ENCODE results near the gene CST3. TPM values are rescaled to one million over a fixed set of nuclear protein-coding genes. Genes with fewer than 3 reads are reported as not detected.

The CST3 gene
- total RNA-seq, 1 donor, result 229 TPM

DNA sequence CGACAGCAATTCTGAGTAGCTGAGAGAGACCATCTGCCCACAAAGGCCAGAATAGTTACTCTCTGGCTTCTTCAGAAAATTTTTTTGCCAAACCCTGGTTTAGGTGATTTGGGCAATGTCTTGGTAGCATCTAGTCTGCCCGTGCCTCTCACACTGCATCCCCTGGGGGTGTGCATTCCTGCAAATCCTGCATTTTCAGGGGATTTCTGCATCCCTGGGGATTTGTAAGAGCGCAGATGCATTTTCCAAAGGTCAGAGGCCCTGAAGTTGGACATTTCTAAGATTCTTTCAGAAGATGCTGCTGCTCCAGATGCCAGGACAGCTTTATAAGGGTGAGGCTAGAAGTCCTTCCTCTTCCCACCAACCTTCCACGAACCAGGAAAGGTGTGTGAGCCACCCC is 36.0 kb downstream of the CST3 start:
- H3K27ac ChIP-seq (ENCODE audit: low read depth, low read length), result no peak overlapping the region
- no peaks in the 10 kb centered on the region for H4K20me1 ChIP-seq (ENCODE audit: insufficient read depth, low read length)
- no peak overlapping the region for H2AFZ ChIP-seq (ENCODE audit: low read length)
- H3K79me2 ChIP-seq (ENCODE audit: insufficient read depth, low read length), result no peaks in the 10 kb centered on the region
- no peak overlapping the region for H3K4me3 ChIP-seq (ENCODE audit: insufficient read depth, low read length)
- H3K36me3 ChIP-seq (ENCODE audit: insufficient read depth, low read length), result no peaks in the 10 kb centered on the region
- TF ChIP-seq, protein P1, sequence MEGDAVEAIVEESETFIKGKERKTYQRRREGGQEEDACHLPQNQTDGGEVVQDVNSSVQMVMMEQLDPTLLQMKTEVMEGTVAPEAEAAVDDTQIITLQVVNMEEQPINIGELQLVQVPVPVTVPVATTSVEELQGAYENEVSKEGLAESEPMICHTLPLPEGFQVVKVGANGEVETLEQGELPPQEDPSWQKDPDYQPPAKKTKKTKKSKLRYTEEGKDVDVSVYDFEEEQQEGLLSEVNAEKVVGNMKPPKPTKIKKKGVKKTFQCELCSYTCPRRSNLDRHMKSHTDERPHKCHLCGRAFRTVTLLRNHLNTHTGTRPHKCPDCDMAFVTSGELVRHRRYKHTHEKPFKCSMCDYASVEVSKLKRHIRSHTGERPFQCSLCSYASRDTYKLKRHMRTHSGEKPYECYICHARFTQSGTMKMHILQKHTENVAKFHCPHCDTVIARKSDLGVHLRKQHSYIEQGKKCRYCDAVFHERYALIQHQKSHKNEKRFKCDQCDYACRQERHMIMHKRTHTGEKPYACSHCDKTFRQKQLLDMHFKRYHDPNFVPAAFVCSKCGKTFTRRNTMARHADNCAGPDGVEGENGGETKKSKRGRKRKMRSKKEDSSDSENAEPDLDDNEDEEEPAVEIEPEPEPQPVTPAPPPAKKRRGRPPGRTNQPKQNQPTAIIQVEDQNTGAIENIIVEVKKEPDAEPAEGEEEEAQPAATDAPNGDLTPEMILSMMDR (IDR thresholded peaks at IDR 0.05; ENCODE audit: extremely low read depth, low read depth, low read length), result no peak
- H3K9me3 ChIP-seq (ENCODE audit: low read depth, low read length), result no peaks in the 10 kb centered on the region
- no peaks in the 10 kb centered on the region for H3K4me1 ChIP-seq (ENCODE audit: insufficient read depth, low read length)
- H3K27me3 ChIP-seq (ENCODE audit: insufficient read depth, low read length), result peaks cover 14% of the 10 kb centered on the region
- DNase-seq (ENCODE audit: insufficient read length, low spot score, missing footprints), result no peak
- H3K4me2 ChIP-seq (ENCODE audit: insufficient read depth, low read length), result no peak overlapping the region

DNA sequence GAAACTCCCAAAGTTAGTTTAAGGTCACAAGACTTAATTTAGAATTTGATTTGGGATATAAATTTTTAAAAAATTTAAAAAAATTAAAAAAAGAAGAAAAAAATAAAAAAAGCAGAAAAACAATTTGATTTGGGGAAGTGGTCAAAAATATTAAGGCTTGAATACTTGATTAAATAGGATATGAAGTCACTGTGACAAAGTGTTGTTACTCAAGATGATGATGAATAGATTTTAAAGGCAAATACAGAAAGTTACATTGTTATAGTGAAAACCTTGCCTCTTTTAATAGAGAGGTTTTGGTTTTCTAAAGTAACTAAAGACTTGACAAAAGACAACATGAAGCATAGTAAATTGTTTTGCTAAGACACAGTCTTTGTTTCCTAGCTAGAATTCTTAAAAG is 39.3 kb downstream of the CST3 start:
- Histone ChIP-seq H3K4me2 (ENCODE audit: insufficient read depth, low read length) (no peak overlapping the region), H3K36me3 (ENCODE audit: insufficient read depth, low read length) (no peaks in the 10 kb centered on the region), H3K27me3 (ENCODE audit: insufficient read depth, low read length) (peaks cover 6% of the 10 kb centered on the region), H3K27ac (ENCODE audit: low read depth, low read length) (no peak overlapping the region), H3K9me3 (ENCODE audit: low read depth, low read length) (no peaks in the 10 kb centered on the region), H4K20me1 (ENCODE audit: insufficient read depth, low read length) (no peaks in the 10 kb centered on the region), H3K79me2 (ENCODE audit: insufficient read depth, low read length) (no peaks in the 10 kb centered on the region), H3K4me1 (ENCODE audit: insufficient read depth, low read length) (no peaks in the 10 kb centered on the region), H3K4me3 (ENCODE audit: insufficient read depth, low read length) (no peak overlapping the region), H2AFZ (ENCODE audit: low read length) (no peak overlapping the region)
- no peak for DNase-seq (ENCODE audit: insufficient read length, low spot score, missing footprints)
- TF ChIP-seq, protein P1 (IDR thresholded peaks at IDR 0.05; ENCODE audit: extremely low read depth, low read depth, low read length), result no peak

DNA sequence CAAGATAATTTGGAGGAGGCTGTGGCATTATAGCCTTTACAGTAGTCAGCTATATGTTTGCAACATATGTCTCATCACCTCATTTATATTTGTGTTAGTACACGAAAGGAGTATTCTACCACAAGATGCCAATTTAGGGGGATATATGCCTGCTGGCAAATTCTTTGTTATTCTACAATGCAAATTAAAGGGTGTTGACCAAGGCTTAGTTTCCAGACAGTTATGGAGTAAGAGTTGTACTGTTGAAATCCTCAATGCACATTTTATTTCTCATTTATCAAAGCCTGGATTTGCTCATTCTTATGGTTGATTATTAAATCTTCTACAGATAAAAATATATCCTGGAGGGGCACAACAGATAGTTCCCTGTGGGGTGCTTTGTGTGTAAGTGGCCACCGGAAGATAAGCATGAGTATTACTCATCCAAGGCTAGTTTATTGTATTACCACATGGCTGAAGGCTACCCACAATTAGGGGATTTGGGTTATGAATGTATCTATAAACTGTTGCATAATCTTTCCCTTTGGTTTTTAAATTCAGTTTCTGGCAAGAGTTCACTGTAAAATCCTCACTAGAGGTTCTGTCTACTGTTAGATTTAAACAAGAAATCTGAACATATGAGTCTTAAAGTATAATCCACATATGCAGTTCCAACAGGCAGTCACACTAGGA is 41.0 kb downstream of the CST3 start:
- H3K36me3 ChIP-seq (ENCODE audit: insufficient read depth, low read length), result no peaks in the 10 kb centered on the region
- H3K27ac ChIP-seq (ENCODE audit: low read depth, low read length), result no peak overlapping the region
- H3K4me2 ChIP-seq (ENCODE audit: insufficient read depth, low read length), result no peak overlapping the region
- no peak for DNase-seq (ENCODE audit: insufficient read length, low spot score, missing footprints)
- H3K79me2 ChIP-seq (ENCODE audit: insufficient read depth, low read length), result no peaks in the 10 kb centered on the region
- H3K9me3 ChIP-seq (ENCODE audit: low read depth, low read length), result no peaks in the 10 kb centered on the region
- no peak overlapping the region for H3K4me3 ChIP-seq (ENCODE audit: insufficient read depth, low read length)
- H2AFZ ChIP-seq (ENCODE audit: low read length), result no peak overlapping the region
- H3K4me1 ChIP-seq (ENCODE audit: insufficient read depth, low read length), result no peaks in the 10 kb centered on the region
- H3K27me3 ChIP-seq (ENCODE audit: insufficient read depth, low read length), result peaks cover 2% of the 10 kb centered on the region
- TF ChIP-seq, protein P1 (IDR thresholded peaks at IDR 0.05; ENCODE audit: extremely low read depth, low read depth, low read length), result no peak
- H4K20me1 ChIP-seq (ENCODE audit: insufficient read depth, low read length), result no peaks in the 10 kb centered on the region

DNA sequence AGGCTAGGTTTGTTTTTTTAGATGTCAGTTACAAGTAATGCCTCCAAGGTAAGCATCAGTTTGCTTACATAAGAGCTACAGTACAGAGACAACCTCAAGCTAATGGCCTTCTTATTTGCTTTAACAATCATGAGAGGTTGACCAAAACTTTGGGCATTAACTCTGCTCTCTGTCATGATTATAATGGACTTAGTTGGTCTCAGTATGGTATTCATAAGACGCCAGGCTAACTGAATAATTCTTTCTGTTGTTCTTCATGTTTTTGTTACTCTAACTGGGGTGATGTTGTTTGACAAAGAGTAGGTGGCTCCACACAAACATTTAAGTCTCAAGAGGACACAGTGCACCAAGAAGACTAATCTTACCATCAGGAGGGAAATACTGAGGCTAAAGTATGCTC is 41.8 kb downstream of the CST3 start:
- Histone ChIP-seq H2AFZ (ENCODE audit: low read length) (no peak overlapping the region), H3K9me3 (ENCODE audit: low read depth, low read length) (no peaks in the 10 kb centered on the region), H3K27me3 (ENCODE audit: insufficient read depth, low read length) (peaks cover 2% of the 10 kb centered on the region), H3K4me2 (ENCODE audit: insufficient read depth, low read length) (no peak overlapping the region), H4K20me1 (ENCODE audit: insufficient read depth, low read length) (no peaks in the 10 kb centered on the region), H3K36me3 (ENCODE audit: insufficient read depth, low read length) (no peaks in the 10 kb centered on the region), H3K27ac (ENCODE audit: low read depth, low read length) (no peak overlapping the region), H3K4me3 (ENCODE audit: insufficient read depth, low read length) (no peak overlapping the region), H3K4me1 (ENCODE audit: insufficient read depth, low read length) (no peaks in the 10 kb centered on the region), H3K79me2 (ENCODE audit: insufficient read depth, low read length) (no peaks in the 10 kb centered on the region)
- no peak for DNase-seq (ENCODE audit: insufficient read length, low spot score, missing footprints)
- TF ChIP-seq, protein P1 (IDR thresholded peaks at IDR 0.05; ENCODE audit: extremely low read depth, low read depth, low read length), result no peak
